HG03095 (cell line): ENCODE results near the gene DAW1.
"Not testable (repeated sequence)": the region's sequence is repeated elsewhere in the genome, so short reads cannot be mapped to it uniquely, and the experiment has no call there.

Source experiments
- ATAC-seq: cut with Tn5 transposase; IDR thresholded peaks from one replicate; pipeline ENCODE4 v1.9.1; 2021; ENCODE audit warnings: moderate library complexity; ENCODE audit not compliant: unreplicated experiment

The DAW1 gene, protein sequence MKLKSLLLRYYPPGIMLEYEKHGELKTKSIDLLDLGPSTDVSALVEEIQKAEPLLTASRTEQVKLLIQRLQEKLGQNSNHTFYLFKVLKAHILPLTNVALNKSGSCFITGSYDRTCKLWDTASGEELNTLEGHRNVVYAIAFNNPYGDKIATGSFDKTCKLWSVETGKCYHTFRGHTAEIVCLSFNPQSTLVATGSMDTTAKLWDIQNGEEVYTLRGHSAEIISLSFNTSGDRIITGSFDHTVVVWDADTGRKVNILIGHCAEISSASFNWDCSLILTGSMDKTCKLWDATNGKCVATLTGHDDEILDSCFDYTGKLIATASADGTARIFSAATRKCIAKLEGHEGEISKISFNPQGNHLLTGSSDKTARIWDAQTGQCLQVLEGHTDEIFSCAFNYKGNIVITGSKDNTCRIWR

DNA sequence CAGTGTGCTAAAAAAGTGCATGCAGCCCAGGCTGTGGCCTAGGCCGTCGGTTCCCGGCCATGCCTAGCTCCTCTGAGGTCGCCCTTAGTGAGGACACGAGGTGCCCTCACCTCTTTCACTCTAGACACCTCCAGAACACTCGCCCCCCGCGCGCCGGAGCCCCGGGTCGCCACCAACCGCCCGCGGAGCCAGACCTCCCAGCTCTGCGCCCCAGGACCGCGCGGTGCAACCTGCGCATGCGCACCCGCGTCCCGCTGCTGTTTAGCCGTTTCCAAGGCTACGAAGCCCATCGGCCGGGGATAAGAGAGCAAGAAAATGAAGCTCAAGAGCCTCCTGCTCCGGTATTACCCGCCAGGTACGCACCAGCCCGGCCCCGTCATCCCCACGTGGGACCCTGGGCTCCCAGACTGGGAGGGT is at the start of gene DAW1:
TSS of gene DAW1 (plus strand) at position 257 of the 417 bp plus-strand sequence. CDS start at position 316, 59 bp downstream.
- no peak for ATAC-seq

DNA sequence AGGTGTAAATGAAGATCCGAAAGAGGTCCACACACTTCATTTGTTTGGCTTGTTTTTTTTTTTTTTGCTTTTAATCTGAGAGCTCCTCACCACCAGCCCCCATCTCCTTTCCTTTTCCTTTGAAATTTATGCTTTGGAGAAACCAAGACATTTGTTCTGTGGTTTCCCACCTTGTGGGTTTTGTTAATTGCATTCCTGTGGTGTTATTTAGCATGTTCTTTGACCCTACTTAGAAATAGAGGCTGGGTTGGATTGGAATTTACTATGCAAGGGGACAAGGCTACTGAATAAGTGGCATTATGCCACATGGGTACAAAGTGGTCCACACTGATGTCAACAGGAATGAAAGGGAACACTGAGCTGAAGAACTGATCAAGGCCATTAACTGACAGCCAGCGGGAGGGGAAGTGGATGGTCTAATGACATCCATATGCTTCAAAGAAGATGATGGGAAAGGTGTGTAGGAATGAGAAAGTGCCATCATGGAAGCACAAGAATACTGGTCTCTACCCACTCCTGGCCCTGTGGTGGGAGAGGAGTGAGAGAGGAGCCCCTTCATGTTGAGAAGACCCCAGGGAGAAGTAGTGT is 48.9 kb upstream of the DAW1 start:
- ATAC-seq, result no peak

DNA sequence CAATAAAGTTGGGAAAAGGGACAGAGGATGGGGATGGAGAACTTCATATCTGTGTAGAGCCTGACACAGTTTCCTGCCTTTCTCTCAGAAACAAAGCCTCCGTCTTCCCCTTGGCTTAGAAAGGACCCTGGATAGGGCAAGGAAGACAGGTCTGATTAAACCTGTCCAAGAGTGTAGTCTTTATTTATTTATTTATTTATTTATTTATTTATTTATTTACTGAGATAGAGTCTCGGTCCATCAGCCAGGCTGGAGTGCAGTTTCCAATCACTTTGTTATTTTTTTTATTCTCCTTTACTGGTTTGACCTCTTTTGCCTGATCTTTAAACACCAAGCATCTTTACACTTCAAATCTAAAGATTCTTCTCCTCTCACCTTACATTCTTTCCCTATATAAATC is 47.5 kb upstream of the DAW1 start:
- no peak for ATAC-seq

DNA sequence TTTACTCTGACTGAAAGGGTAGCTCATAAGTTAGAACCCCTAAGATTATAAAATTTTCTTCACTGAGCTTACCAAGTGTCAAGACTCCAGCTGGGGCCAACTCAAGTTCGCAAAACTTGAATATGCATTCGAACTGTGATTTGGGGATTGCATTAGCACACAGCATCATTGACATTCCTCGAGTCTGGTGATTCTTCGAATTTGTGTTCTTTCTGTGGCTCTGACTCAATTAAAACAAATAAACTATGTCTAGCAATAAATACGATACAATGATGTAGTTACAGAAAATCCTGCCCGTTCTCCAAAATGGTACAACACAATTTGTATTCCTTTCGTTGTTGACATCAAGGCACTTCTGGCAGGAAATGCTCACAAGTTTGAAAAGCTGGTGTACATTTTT is 46.7 kb upstream of the DAW1 start:
- no peak for ATAC-seq

DNA sequence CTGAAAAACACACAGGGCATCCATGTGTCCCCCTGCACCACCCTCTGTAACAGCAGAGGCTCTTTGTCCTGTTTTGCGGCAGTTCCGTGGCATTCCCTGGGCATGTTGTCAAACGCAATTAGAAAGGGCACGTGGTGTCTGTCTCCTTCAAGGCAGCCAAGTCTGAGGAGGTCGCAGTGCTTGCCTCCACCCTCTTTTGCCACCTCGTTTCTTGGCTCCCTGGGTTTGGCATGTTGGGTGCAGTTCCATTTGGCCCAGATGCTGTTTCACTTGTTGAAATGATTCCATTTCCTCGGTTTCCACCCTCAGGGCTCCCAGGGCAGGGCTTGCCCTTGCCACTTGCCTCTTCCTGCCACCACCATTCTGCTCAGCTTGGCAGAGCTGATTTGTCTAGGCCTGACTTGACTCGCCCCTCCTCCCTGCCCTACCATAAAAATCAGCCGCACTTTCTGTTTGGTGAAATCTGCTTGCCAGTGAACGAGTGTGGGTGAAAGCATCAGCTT is 45.4 kb upstream of the DAW1 start:
- no peak for ATAC-seq

DNA sequence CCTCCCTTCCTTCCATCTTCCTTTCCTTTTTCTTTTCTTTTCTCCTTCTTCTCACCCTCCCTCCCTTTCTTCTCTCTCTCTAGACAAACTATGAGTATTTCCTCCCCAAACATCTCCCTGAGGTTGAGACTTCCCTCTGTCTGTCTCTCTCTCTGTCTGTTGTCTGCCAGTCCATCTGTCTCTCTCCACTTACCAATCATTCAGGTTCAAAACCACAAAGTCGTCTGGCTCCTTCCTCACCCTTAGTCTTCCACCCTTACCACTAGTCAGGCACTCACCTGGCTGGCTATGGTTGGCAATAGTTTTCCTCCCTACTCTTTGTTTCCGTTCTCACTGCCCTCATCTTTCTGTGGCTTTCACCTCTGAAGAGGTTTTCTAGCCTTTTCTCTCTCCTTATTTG is 44.9 kb upstream of the DAW1 start:
- ATAC-seq, result no peak

DNA sequence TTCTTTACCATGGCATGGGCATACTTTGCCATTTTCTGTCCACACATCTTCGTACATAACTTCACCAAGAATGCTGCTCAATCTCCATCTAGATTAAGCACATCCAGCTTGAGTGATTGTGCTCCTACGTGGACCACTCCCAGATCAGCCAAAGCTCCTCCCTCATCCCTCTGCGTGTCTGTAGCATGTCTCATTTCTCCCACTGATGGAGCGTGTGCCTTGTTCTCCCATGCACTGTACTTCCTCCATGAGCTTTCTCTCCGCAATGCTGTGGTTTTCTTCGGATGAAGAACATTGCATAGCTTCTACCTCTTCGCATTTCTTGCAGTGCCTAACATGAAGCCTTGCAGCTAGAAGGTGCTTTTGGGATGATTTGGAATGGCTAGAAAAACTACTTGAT is 44.3 kb upstream of the DAW1 start:
- no peak for ATAC-seq

DNA sequence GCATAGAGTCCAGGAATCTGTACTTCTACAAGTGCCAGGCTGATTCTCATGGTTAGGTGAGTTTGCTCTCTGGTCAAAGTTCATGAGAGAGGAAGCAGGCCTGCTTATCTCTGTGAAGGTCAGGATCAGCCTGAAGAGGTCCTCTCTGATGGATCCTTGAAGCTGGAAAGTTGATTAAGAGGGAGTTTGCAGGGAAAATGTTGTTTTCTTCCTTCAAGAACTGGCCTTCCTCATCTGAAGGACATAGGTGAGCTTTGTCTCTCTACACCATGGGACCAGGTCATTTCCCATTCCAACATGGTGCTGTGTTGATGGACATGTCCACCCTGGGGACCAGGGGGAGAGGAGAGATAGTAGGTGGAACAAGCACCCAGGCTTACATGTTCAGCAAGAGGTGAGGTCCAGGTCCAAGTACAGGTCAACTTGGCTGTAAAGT is 42.9 kb upstream of the DAW1 start:
- ATAC-seq, result no peak

DNA sequence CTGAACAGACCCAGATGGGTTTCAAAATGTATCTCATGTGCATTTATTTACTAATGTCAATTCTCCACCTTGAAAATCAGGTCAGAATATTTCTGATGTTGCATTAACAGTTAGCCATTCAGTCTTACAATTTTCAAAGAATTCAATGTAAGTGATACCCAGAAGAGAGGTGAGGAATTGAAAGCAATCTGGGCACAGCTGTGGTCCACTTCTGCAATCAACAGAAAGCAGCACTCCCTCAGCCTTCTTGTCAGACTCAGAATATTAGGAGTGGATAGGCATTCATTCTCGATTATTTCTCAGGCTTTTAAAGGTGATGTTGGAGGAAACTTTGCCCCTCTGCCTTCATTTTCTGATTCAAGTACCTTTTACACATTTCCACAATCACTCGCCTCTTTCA is 42.1 kb upstream of the DAW1 start:
- no peak for ATAC-seq

DNA sequence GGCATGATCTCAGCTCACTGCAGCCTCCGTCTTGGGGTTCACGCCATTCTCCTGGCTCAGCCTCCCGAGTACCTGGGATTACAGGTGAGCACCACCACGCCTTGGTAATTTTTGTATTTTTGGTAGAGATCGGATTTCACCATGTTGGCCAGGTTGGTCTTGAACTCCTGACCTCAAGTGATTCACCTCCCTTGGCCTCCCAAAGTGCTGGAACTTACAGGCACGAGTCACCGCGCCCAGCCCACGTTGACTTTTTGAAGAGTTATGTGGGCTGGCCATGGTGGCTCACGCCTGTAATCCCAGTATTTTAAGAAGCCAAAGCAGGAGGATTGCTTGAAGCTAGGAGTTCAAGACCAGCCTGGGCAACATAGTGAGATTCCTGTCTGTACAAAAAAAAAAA is 37.0 kb upstream of the DAW1 start:
- ATAC-seq, result no peak

DNA sequence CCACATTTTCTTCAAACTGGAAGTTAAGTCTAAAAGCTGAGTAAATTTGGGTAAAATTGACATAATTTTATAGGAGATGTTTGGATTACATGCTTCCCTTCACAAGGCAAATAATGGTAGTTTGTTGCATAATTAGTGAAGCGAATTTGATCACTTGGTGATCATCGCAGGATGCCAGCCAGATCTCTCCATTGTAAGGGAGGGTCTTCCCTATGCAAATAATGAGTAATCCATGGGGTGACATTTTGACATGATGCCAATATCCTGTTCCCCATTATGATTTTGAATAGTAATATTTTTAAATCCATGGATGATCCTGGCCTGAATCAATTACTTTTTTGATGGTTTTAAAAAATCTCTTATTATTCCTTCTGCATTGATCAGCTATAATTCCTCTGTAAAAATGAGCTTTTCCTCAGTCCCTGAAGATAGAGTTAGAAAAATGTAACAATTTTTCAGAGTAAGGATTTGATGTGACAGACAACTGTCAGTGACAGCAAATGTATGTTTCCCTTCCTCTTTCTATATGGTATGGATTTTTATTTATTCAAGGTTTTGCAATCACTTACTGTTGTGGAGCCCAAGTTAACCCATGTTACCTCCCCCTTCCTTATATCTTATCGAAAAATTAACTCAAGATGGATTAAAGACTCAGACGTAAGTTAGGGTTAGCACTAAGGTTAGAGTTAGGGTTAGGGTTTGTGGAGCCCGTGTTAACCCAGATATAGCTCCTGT is 36.3 kb upstream of the DAW1 start:
- no peak for ATAC-seq

DNA sequence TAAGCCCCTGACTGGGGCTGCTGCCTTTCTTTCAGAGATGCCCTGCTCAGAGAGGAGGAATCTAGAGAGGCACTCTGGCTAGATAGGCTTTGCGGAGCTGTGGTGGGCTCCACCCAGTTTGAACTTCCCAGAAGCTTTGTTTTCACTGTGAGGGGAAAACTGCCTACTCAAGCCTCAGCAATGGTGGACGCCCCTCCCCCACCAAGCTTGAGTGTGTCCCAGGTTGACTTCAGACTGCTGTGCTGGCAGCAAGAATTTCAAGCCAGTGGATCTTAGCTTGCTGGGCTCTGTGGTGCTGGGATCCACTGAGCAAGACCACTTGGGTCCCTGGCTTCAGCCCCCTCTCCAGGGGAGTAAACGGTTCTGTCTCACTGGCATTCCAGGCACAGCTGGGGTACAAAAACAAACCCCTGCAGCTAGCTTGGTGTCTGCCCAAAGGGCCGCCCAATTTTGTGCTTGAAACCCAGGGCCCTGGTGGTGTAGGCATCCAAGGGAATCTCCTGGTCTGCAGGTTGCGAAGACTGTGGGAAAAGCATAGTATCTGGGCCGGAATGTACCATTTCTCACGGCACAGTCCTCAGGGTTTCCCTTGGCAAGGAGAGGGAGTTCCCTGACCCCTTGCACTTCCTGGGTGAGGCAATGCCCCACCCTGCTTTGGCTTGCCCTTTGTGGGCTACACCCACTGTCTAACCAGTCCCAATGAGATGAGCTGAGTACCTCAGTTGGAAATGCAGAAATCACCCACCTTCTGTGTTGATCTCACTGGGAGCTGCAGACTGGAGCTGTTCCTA is 31.9 kb upstream of the DAW1 start:
- not testable (repeated sequence) for ATAC-seq

DNA sequence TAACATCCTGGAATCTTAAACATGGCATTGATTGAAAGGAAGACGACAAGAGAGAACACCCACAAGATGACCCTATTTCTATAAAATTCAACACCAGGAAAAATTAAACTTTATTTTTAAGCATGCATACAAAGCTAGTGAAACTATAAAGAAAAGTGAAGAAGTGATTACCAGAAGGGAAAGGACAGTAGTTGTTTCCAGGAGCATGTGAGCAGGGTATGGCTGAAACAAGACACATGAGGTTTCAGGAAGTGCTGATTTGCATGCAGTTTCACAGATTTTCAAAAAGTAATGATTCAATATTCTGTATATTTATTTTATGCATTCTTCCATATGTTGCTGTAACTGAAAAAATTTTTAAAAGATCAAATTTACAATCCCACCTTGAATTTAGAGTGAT is 24.6 kb upstream of the DAW1 start:
- no peak for ATAC-seq

DNA sequence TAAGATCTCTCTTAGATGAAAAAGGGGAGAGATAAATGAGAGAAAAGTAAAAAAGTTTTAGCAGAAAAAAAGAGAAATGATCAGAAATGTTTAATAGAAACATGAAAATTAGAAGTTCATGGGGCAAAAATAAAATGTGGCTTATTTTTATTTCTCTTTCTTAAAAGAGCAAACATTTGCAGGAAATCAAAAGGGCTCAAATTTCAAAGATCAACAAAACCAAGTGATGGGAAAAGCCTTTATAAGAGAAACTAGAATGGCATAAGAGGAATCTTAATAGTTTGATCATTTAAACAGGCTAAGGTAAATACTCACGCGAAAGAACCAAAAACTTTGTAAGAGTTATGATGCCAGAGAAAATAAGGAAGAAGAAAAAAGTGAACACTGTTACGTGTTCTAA is 23.3 kb upstream of the DAW1 start:
- ATAC-seq, result no peak

DNA sequence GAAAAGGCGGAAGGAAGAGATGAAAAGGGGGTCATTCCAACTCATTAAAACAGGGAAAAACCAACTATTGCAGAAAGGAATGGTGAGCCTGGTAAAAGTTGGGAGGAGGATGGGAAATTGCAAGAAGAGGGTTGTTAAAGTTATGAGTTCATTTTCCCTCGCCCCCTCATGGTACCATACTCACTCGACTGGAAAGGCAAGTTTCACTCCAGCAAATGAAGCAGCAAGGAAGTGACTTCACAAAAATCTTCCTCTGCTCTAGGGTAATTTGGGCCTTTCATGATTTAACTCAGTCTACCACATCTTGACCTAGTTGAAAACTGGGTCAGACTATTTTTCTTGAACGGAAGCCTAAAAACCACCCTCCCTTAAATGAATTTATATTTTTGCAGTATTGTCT is 22.8 kb upstream of the DAW1 start:
- ATAC-seq, result peak; percentile 90

DNA sequence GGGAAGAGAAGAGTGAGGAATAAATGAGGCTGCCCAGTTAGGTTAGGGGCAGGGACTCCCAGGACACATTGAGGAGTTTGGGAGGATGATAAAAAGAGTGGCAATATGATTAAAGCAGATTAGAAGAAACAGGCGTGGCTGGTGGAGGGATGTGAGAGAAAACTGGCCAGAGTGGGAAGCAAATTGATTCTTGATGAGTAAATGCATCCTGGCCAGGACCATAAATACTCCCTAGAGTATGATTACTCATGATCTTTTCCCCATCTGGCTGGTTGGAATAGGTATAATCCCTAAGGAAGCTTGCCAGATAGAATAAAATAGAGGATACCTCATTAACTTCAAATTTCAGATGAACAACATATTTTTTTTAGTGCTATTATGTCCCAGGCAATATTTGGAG is 21.5 kb upstream of the DAW1 start:
- no peak for ATAC-seq

DNA sequence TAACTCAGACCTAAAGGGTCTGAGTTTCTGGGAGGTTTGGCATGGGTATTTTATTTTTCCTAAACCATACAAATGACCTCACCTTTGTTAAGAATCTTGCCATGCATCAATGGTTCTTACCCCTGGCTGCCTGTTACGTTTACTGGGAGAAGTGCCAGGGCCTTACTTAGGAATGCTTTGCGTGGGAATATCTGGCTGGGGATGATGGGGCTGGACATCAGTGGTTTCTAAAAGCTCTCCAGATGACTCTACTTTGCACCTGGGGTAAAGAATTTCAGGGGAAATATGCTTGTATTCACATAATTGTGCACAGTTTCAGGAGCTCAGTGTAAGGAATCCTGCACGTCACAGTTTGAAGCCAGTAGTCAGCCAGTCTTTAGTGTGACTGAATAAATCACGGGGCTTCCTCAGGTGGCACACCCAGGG is 18.2 kb upstream of the DAW1 start:
- ATAC-seq, result no peak

DNA sequence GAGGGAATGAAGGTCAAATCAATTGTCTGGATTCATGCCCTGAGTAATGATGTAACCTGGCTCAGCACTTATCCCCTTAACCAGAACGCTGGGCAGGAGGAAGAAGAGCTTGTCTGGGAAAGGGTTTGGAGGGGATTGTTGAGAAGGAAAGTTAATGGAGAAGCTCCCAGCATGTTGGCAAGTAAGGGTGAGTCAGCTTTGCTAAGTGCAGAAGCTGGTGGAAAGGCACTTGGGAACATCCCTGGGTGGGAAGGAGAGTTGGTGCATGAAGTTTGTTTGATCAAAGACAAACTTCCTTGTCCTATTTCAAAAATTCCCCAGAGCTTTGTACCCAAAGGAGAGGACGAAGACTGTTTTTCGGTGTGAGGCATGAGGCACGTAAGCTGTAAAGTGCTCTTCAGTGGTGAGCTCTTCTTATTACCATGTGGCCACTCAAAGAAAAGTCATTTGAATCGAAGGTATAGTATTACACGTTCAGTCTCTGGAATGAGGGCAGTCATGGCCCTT is 17.6 kb upstream of the DAW1 start:
- ATAC-seq, result no peak

DNA sequence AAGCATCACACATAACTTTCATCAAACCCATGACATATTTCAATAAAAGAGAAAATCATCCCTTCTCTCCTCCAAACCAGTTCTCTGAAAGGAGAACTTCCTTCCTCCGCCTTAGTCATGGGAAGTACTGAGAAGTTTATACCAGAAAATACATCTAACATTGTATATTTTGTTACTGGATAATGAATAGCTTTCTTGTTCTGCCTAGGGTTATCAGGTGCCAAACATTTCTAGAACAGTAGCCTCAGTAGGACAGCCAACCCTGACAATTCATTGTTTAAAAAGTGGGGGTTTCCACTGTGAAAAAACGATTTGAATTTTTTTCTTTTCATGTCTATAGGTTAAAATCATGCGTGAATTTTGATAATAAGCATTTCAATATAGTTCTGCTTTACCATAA is 16.0 kb upstream of the DAW1 start:
- no peak for ATAC-seq

DNA sequence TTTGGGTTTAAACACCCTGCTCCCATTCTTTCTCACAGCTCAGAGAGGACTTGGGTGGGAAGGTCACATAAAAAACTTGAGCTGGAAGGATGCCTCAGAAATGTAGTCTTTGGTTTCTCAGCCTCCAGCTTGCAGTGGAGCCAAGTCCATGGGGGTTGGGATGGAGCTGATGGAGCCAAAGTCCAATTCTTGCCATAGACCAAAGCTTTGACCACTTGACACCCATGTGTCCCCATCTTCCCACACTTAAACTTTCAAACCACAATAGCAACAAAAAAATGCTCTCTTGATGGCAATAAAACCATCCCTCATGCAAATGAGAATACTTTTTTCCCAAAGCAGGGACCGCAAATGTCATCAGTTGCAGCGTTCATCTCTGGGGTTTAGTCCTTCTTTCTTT is 14.7 kb upstream of the DAW1 start:
- ATAC-seq, result no peak

DNA sequence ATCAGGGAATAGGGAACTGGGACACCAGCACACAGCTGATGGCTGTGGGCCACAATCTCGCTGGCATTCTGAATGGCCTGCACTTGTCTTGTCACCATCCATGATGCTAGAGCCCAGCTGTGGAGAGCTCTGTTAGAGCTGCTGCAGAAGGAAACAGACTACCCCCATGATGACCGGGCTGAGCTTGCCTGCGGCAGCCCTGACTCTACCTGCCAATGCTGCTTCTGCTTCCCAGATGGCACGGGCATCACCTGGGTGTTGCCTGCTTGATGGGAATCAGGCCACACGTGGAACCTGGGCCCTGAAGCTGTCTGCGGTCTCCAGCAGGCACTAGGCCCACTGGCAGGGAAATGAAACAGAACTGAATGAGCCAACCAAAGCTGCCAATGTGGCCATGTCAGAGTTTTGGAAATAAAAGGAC is 11.2 kb upstream of the DAW1 start:
- no peak for ATAC-seq
